Neural cell (in vitro differentiated cells): Measurements from ENCODE around the gene FITM2. TPM values are rescaled to one million over a fixed set of nuclear protein-coding genes. Genes with fewer than 3 reads are reported as not detected.

Experiments used
- H2AFZ ChIP-seq: fragments of 200-600, 300-800 bp; sonication (generic), shearing (Covaris generic); 2 replicates; pipeline ENCODE4 v1.6.0; 2014; ENCODE audit warnings: low read depth, mild to moderate bottlenecking, antibody characterized with exemption, low read length, moderate library complexity
- H3F3A ChIP-seq: fragments of 200-600 bp; shearing (Covaris generic); 2 replicates; pipeline ENCODE4 v1.6.1; 2016; ENCODE audit warnings: mild to moderate bottlenecking, moderate library complexity, mixed read lengths, antibody characterized with exemption, low read length; ENCODE audit not compliant: insufficient read depth, poor library complexity, severe bottlenecking
- H3K27ac ChIP-seq: fragments of 200-600, 300-800 bp; sonication (generic), shearing (Covaris generic); 2 replicates; pipeline ENCODE4 v1.5.1; 2014; ENCODE audit warnings: mild to moderate bottlenecking, low read length, moderate library complexity
- H3K27me3 ChIP-seq: fragments of 300-800, 200-600 bp; sonication (generic), shearing (Covaris generic); 2 replicates; pipeline ENCODE4 v1.6.0; 2014; ENCODE audit warnings: mild to moderate bottlenecking, low read depth, low read length, moderate library complexity; ENCODE audit not compliant: insufficient read depth
- H3K36me3 ChIP-seq: fragments of 300-800, 200-600 bp; sonication (generic), shearing (Covaris generic); 2 replicates; pipeline ENCODE4 v1.5.1; 2014; ENCODE audit warnings: mild to moderate bottlenecking, antibody characterized with exemption, low read length, moderate library complexity; ENCODE audit not compliant: insufficient read depth
- H3K4me2 ChIP-seq: fragments of 300-800, 200-600 bp; sonication (generic), shearing (Covaris generic); 2 replicates; pipeline ENCODE4 v1.6.0; 2014; ENCODE audit warnings: mild to moderate bottlenecking, low read length
- H3K4me3 ChIP-seq: fragments of 300-800, 200-600 bp; sonication (generic), shearing (Covaris generic); 2 replicates; pipeline ENCODE4 v1.5.1; 2014; ENCODE audit warnings: mild to moderate bottlenecking, low read length, moderate library complexity
- H3K79me2 ChIP-seq: fragments of 200-600 bp; shearing (Covaris generic); replicated peaks from 2 replicates; pipeline ENCODE4 v1.6.0; 2014; ENCODE audit warnings: mild to moderate bottlenecking, low read length, moderate library complexity; ENCODE audit not compliant: insufficient read depth
- H3K9ac ChIP-seq: fragments of 300-800, 200-600 bp; sonication (generic), shearing (Covaris generic); 2 replicates; pipeline ENCODE4 v1.6.1; 2016; ENCODE audit warnings: mild to moderate bottlenecking, low read length, mixed read lengths
- H3K9me2 ChIP-seq: fragments of 200-600 bp; shearing (Covaris generic); 2 replicates; pipeline ENCODE4 v1.6.1; 2016; ENCODE audit warnings: mild to moderate bottlenecking, low read length, mixed read lengths; ENCODE audit not compliant: insufficient read depth
- H3K9me3 ChIP-seq: fragments of 200-600, 300-800 bp; sonication (generic), shearing (Covaris generic); 2 replicates; pipeline ENCODE4 v1.6.1; 2016; ENCODE audit warnings: mild to moderate bottlenecking, mixed run types, low read length, moderate library complexity, mixed read lengths
- H4K20me1 ChIP-seq: fragments of 200-600 bp; shearing (Covaris generic); 2 replicates; pipeline ENCODE4 v1.6.1; 2016; ENCODE audit warnings: mild to moderate bottlenecking, mixed run types; ENCODE audit not compliant: insufficient read depth
- CTCF ChIP-seq: fragments of 450-650 bp; IDR thresholded peaks from 2 replicates; pipeline ENCODE4 v1.5.1; 2014; ENCODE audit warnings: antibody characterized with exemption, mild to moderate bottlenecking, moderate library complexity; ENCODE audit not compliant: poor library complexity, severe bottlenecking
- EP300 ChIP-seq: fragments of 450-650 bp; conservative IDR thresholded peaks from 2 replicates; pipeline ENCODE4 v1.6.1; 2014; ENCODE audit warnings: antibody characterized with exemption, mild to moderate bottlenecking, moderate library complexity; ENCODE audit not compliant: poor library complexity, severe bottlenecking
- EZH2 ChIP-seq: fragments of 200-600, 300-800 bp; shearing (Covaris generic), sonication (generic); IDR thresholded peaks from 2 replicates; pipeline ENCODE4 v1.6.1; 2014; ENCODE audit warnings: antibody characterized with exemption, low read length, borderline replicate concordance, mild to moderate bottlenecking; ENCODE audit not compliant: insufficient read depth, poor library complexity, severe bottlenecking
- MXI1 ChIP-seq: fragments of 450-650 bp; conservative IDR thresholded peaks from 2 replicates; pipeline ENCODE4 v1.6.1; 2014; ENCODE audit warnings: antibody characterized with exemption, mild to moderate bottlenecking; ENCODE audit not compliant: poor library complexity, severe bottlenecking
- POLR2AphosphoS5 ChIP-seq: IDR thresholded peaks from 2 replicates; pipeline ENCODE4 v1.6.1; 2012
- RAD21 ChIP-seq: fragments of 450-650 bp; conservative IDR thresholded peaks from 2 replicates; pipeline ENCODE4 v1.6.1; 2014; ENCODE audit warnings: antibody characterized with exemption, mild to moderate bottlenecking, moderate library complexity
- REST ChIP-seq: IDR thresholded peaks from 2 replicates; pipeline ENCODE4 v1.6.1; 2012; ENCODE audit warnings: borderline replicate concordance
- SMC3 ChIP-seq: fragments of 450-650 bp; conservative IDR thresholded peaks from 2 replicates; pipeline ENCODE4 v1.6.1; 2014; ENCODE audit warnings: antibody characterized with exemption, mild to moderate bottlenecking, moderate library complexity; ENCODE audit not compliant: poor library complexity
- TAF1 ChIP-seq: IDR thresholded peaks from 2 replicates; pipeline ENCODE4 v1.6.1; 2012; ENCODE audit warnings: low read depth
- polyA plus RNA-seq: library from polyadenylated mRNA; depleted of rRNA; stranded (reverse); fragments of >200 nt; gene quantifications from 2 replicates; pipeline ENCODE4 v1.2.3, GENCODE V29; 2014

Gene FITM2
- polyA plus RNA-seq, 1 donor from 2014 or later: 5.5 TPM

- Histone ChIP-seq H3K9me3 (no peaks in the 10 kb centered on the region), H3K36me3 (peaks cover 20% of the 10 kb centered on the region), H3K79me2 (no peaks in the 10 kb centered on the region), H3K9me2 (no peaks in the 10 kb centered on the region), H3K4me3 (no peak overlapping the region), H3K27ac (no peak overlapping the region), H2AFZ (no peak overlapping the region), H3K4me2 (no peak overlapping the region), H3K9ac (no peak overlapping the region), H3F3A (no peaks in the 10 kb centered on the region), H3K27me3 (no peaks in the 10 kb centered on the region), H4K20me1 (no peaks in the 10 kb centered on the region)
- TF ChIP-seq REST: no peak
- no peak for TF ChIP-seq EZH2
- no peak for TF ChIP-seq SMC3
- TF ChIP-seq MXI1: no peak
- no peak for TF ChIP-seq POLR2AphosphoS5
- no peak for TF ChIP-seq CTCF
- no peak for TF ChIP-seq EP300
- TF ChIP-seq TAF1: no peak
- no peak for TF ChIP-seq RAD21
Measured at GRCh38 chr20:44264287-44264686, 46.7 kb downstream of the FITM2 start.

- no peaks in the 10 kb centered on the region for H3K27me3 ChIP-seq
- no peak overlapping the region for H2AFZ ChIP-seq
- H3K36me3 ChIP-seq: no peaks in the 10 kb centered on the region
- H3K9ac ChIP-seq: no peak overlapping the region
- H3K4me2 ChIP-seq: no peak overlapping the region
- H3F3A ChIP-seq: no peaks in the 10 kb centered on the region
- no peak overlapping the region for H3K4me3 ChIP-seq
- H3K9me2 ChIP-seq: no peaks in the 10 kb centered on the region
- H4K20me1 ChIP-seq: peaks cover 5% of the 10 kb centered on the region
- TF ChIP-seq RAD21: no peak
- TF ChIP-seq MXI1: no peak
- TF ChIP-seq POLR2AphosphoS5: no peak
- TF ChIP-seq TAF1: no peak
- no peak for TF ChIP-seq SMC3
- no peak for TF ChIP-seq CTCF
- TF ChIP-seq EZH2: no peak
- no peak for TF ChIP-seq REST
- no peak for TF ChIP-seq EP300
- H3K79me2 ChIP-seq: no peaks in the 10 kb centered on the region
- H3K27ac ChIP-seq: no peak overlapping the region
- no peaks in the 10 kb centered on the region for H3K9me3 ChIP-seq
Measured at GRCh38 chr20:44258226-44258890, 52.6 kb downstream of the FITM2 start.
